Naive thymus-derived CD8-positive, alpha-beta T cell (primary cell): ENCODE data around the gene CD96. TPM values are rescaled to one million over a fixed set of nuclear protein-coding genes. Genes with fewer than 3 reads are reported as not detected.

Source experiments
- ATAC-seq, 2 donors: fragments of 150-1000 bp; cut with Tn5 transposase in 1 of 2; sonication (Bioruptor Pico), chemical (Tn5 transposase) in 1 of 2; 1 replicate in 1 of 2; 2 replicates in 1 of 2; pipeline ENCODE4 v1.10.0; 2021; ENCODE audit warnings: mild to moderate bottlenecking in 2 of 2, moderate library complexity in 2 of 2
- POLR2A ChIA-PET: fragments of 350-600 bp; sonication (Branson Sonifier 250); formaldehyde crosslinking; loops from one replicate; lab custom pipeline; 2021; ENCODE audit warnings: antibody characterized with exemption; lab: Charles Lee
- DNase-seq, 10 donors: peaks; one replicate each; pipeline versions ENCODE4 v3.0.0 to v3.0.0-alpha.2; 2020 to 2022
- H3K27ac Mint-ChIP-seq, 10 donors: one replicate each; pipeline ENCODE4 v1.8.0; 2020 to 2022; ENCODE audit warnings: mild to moderate bottlenecking in 10 of 10, mixed read lengths in 10 of 10, moderate library complexity in 4 of 10, inconsistent platforms in 1 of 10
- H3K27me3 Mint-ChIP-seq, 5 donors: one replicate each; pipeline ENCODE4 v1.8.0; 2021 to 2022; ENCODE audit warnings: mixed read lengths in 5 of 5
- H3K36me3 Mint-ChIP-seq, 3 donors: one replicate each; pipeline ENCODE4 v1.8.0; 2020 to 2022; ENCODE audit warnings: mixed read lengths in 3 of 3, mild to moderate bottlenecking in 2 of 3, inconsistent platforms in 1 of 3
- H3K4me1 Mint-ChIP-seq, 4 donors: one replicate each; pipeline ENCODE4 v1.8.0; 2021 to 2022; ENCODE audit warnings: mixed read lengths in 4 of 4
- H3K4me3 Mint-ChIP-seq, 10 donors: one replicate each; pipeline ENCODE4 v1.8.0; 2020 to 2022; ENCODE audit warnings: mild to moderate bottlenecking in 10 of 10, mixed read lengths in 10 of 10, moderate library complexity in 6 of 10, inconsistent platforms in 1 of 10
- H3K9me3 Mint-ChIP-seq, 9 donors: one replicate each; pipeline ENCODE4 v1.8.0; 2020 to 2022; ENCODE audit warnings: mixed read lengths in 9 of 9, mild to moderate bottlenecking in 3 of 9, inconsistent platforms in 1 of 9, moderate library complexity in 1 of 9
- polyA plus RNA-seq, 3 donors: library from polyadenylated mRNA; unstranded; fragments of 300-500 nt; fragmentation: Illumina TruSeq; gene quantifications; one replicate each; pipeline ENCODE4 v1.2.3, GENCODE V29; 2021
- total RNA-seq, 8 experiments: library from RNA in 2 of 8; stranded (reverse) in 2 of 8; gene quantifications; one replicate each; pipeline ENCODE4 v1.2.3 and lab custom pipeline; 2021 to 2026

CD96 gene
- total and polyA plus RNA-seq, 5 experiments from 2014 or later: 258 to 330 (median 291) TPM

DNA sequence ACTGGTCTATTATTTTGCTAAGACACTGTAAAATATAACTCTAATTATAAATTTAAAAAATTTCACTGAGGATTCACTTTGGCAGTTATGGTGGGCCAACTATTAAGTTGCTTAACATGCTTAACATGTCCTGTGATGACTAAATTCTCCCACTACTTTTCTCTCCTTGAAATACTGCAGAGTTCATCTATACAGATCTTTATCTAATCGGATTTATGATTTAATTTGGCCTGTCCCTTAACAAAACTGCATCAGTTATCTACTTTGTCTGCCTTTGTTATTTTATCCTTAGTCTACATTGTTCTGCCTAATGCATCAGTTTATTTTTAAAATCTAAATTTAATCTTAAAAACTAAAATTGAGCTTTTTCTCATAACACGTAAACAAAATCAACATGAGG, 26.4 kb downstream of the CD96 start:
- POLR2A ChIA-PET: no interaction called here
- H3K4me3 Mint-ChIP-seq: no peak overlapping the region
- H3K9me3 Mint-ChIP-seq: no peaks in the 10 kb centered on the region
- H3K36me3 Mint-ChIP-seq: peaks cover 0 to 74% (median 24%) of the 10 kb centered on the region in 3 donors
- peaks cover 44 to 82% (median 76%) of the 10 kb centered on the region in 4 donors for H3K4me1 Mint-ChIP-seq
- peak overlapping the region in 3 of 10 donors; percentile 9 to 63 (median 17) for H3K27ac Mint-ChIP-seq
- ATAC-seq (no peak), DNase-seq (no peak)
- H3K27me3 Mint-ChIP-seq: no peaks in the 10 kb centered on the region

DNA sequence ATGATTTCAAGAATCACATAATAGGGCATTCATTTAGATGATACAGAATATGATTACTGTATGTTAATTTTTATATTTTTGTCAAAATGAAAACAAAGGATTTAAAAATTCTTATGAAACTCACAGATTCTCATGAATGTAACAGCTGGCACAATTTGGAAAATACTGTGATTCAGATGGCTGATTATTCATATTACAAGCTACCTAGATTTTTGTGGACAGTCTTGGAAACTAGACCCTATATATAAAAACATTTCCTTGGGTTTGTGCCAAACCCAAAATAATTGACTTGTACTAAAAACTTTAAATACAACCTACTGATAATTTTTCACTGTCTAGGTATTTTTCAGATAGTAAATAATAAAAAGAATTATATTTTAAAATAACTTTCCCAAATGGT, 26.9 kb downstream of the CD96 start:
- Mint-ChIP-seq H3K4me3 (no peak overlapping the region), H3K27me3 (no peaks in the 10 kb centered on the region), H3K27ac (peak overlapping the region in 2 of 10 donors; percentile 9 to 61), H3K9me3 (no peaks in the 10 kb centered on the region), H3K4me1 (peaks cover 46 to 81% (median 77%) of the 10 kb centered on the region in 4 donors), H3K36me3 (peaks cover 0 to 78% (median 28%) of the 10 kb centered on the region in 3 donors)
- ATAC-seq (no peak), DNase-seq (no peak)
- POLR2A ChIA-PET: interaction anchor here (0.7 kb wide), 1 partner anchor 13 kb away, joined by 3 read pairs; no protein-coding TSS in a partner anchor

GRCh38 chr3:111570404-111571030, 28.5 kb downstream of the CD96 start:
- ATAC-seq (no peak), DNase-seq (no peak)
- peak overlapping the region in 5 of 10 donors; percentile 20 to 80 (median 69) for H3K27ac Mint-ChIP-seq
- H3K36me3 Mint-ChIP-seq: peaks cover 0 to 73% (median 30%) of the 10 kb centered on the region in 3 donors
- H3K4me1 Mint-ChIP-seq: peaks cover 40 to 70% (median 68%) of the 10 kb centered on the region in 4 donors
- H3K9me3 Mint-ChIP-seq: no peaks in the 10 kb centered on the region
- peak overlapping the region in 2 of 10 donors; percentile 33 to 41 for H3K4me3 Mint-ChIP-seq
- H3K27me3 Mint-ChIP-seq: no peaks in the 10 kb centered on the region
- POLR2A ChIA-PET: no interaction called here

- ATAC-seq (no peak), DNase-seq (no peak)
- no peak overlapping the region for H3K4me3 Mint-ChIP-seq
- peak overlapping the region in 3 of 10 donors; percentile 69 to 87 (median 80) for H3K27ac Mint-ChIP-seq
- no peaks in the 10 kb centered on the region for H3K9me3 Mint-ChIP-seq
- no peaks in the 10 kb centered on the region for H3K27me3 Mint-ChIP-seq
- H3K36me3 Mint-ChIP-seq: peaks cover 0 to 77% (median 30%) of the 10 kb centered on the region in 3 donors
- POLR2A ChIA-PET: no interaction called here
- peaks cover 38 to 71% (median 67%) of the 10 kb centered on the region in 4 donors for H3K4me1 Mint-ChIP-seq
Observed at GRCh38 chr3:111571282-111571681, 29.3 kb downstream of the CD96 start.

GRCh38 chr3:111571907-111572460, 30.0 kb downstream of the CD96 start:
- Mint-ChIP-seq H3K4me1 (peaks cover 38 to 71% (median 66%) of the 10 kb centered on the region in 4 donors), H3K27me3 (no peaks in the 10 kb centered on the region), H3K27ac (peak overlapping the region in 8 of 10 donors; percentile 1 to 87 (median 44)), H3K4me3 (peak overlapping the region in 2 of 10 donors; percentile 9 to 29), H3K9me3 (no peaks in the 10 kb centered on the region), H3K36me3 (peaks cover 0 to 76% (median 33%) of the 10 kb centered on the region in 3 donors)
- ATAC-seq: peak; percentile 68 to 93
- POLR2A ChIA-PET: no interaction called here
- DNase-seq: peak in 3 of 10 donors; percentile 9 to 17 (median 16)

DNA sequence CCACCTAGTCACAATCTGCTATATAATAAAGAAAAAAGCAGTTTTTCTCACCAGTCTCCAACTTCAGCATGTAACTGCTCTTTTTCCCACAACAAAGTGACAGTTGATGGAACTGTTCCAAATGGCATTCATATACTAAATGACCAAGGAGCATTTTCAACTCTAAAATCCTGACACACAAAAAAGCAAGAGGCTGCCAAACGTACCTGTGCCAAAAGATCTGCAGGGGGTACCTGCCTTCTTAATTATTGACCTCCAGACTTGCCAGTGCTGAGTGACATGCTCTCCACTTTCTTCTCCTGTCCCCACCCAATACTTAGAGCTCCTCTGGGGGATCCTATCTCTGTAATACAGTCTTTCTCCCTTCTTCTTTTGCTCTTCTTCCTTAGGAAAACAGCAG, 35.1 kb downstream of the CD96 start:
- peaks cover 19 to 81% (median 41%) of the 10 kb centered on the region in 3 donors for H3K36me3 Mint-ChIP-seq
- H3K27ac Mint-ChIP-seq: peak overlapping the region in 9 of 10 donors; percentile 4 to 79 (median 51)
- DNase-seq (no peak), ATAC-seq (no peak)
- H3K4me1 Mint-ChIP-seq: peaks cover 35 to 66% (median 64%) of the 10 kb centered on the region in 4 donors
- H3K4me3 Mint-ChIP-seq: no peak overlapping the region
- no peaks in the 10 kb centered on the region for H3K27me3 Mint-ChIP-seq
- H3K9me3 Mint-ChIP-seq: no peaks in the 10 kb centered on the region
- POLR2A ChIA-PET: no interaction called here

DNA sequence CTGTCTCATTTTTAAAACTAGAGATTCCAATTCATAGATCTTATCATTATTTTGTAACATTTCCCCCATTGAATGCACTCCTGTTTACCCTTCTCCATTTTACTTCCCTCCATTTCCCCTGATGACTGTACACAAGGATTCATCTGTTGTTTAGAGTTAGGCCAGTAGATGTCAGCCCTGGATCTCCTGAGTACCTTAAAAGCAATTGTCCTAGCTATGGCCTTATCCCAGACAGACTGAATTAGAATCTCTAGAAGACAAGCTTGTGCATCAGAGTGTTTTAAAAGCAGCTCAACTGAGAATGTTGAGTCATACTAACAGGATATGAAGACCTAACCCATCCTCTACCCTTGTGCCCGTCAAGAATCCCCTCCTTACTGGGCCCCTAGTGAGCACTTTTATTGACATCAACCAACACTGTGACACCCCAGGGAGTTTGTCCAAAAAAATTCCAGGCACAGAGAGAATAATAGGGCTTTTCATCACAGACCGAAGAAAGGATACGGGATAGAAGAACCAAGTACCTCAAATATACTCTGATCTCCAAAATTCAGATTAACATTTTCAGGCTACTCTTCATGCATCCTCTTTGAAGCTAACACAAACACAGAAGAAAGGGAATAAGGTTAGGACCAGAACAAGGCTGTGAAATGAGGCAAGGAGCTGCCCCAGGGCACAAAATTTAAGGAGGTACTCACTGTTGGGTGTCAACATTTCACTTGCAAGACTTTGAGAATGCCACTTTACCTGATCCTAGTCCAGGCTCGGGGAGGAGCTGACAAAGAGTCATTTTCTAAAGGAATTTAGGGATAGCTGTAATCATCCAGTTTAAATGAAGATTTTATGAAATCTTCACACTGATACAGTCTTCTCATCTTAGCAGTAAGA, 36.0 kb downstream of the CD96 start:
- ATAC-seq (peak; percentile 70 to 71), DNase-seq (no peak)
- Mint-ChIP-seq H3K9me3 (no peaks in the 10 kb centered on the region), H3K4me3 (no peak overlapping the region), H3K27me3 (no peaks in the 10 kb centered on the region), H3K27ac (peak overlapping the region; percentile 4 to 79 (median 46)), H3K36me3 (peaks cover 19 to 81% (median 46%) of the 10 kb centered on the region in 3 donors), H3K4me1 (peaks cover 33 to 65% (median 61%) of the 10 kb centered on the region in 4 donors)
- POLR2A ChIA-PET: interaction anchor here (0.6 to 2.1 kb wide), 2 partner anchors 38 to 116 kb away, joined by 3 to 4 read pairs; no protein-coding TSS in a partner anchor

DNA sequence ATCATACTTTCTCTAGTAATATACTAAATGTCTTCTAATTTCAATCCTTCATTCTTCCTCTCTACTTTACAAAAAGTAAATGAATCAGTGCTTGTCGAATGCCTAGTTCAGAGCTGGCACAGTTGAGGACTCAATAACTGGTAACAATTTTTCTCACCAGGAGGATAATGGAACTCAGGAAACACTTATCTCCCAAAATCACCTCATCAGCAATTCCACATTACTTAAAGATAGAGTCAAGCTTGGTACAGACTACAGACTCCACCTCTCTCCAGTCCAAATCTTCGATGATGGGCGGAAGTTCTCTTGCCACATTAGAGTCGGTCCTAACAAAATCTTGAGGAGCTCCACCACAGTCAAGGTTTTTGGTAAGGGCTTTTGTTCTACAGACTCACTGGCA, 36.9 kb downstream of the CD96 start:
- no peak for DNase-seq
- H3K4me3 Mint-ChIP-seq: no peak overlapping the region
- H3K9me3 Mint-ChIP-seq: no peaks in the 10 kb centered on the region
- peaks cover 28 to 61% (median 56%) of the 10 kb centered on the region in 4 donors for H3K4me1 Mint-ChIP-seq
- POLR2A ChIA-PET: interaction anchor here (2.1 kb wide), 1 partner anchor 37 kb away, joined by 4 read pairs; no protein-coding TSS in a partner anchor
- ATAC-seq: no peak
- H3K36me3 Mint-ChIP-seq: peaks cover 19 to 82% (median 46%) of the 10 kb centered on the region in 3 donors
- peak overlapping the region in 4 of 10 donors; percentile 11 to 64 (median 46) for H3K27ac Mint-ChIP-seq
- H3K27me3 Mint-ChIP-seq: no peaks in the 10 kb centered on the region

DNA sequence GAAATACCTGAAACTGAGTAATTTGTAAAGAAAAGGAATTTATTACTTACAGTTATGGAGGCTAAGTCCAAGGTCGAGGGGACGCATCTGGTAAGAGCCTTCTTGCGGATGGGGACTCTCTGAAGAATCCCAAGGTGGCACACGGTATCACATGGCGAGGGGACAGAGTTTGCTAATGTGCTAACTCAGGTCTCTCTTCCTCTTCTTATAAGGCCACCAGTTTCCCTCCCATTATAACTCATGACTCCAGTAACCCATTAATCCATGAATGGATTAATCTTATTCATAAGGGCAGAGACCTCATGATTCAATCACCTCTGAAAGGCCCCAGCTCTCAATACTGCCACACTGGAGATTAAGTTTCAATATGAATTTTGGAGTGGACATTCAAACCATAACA, 37.5 kb downstream of the CD96 start:
- POLR2A ChIA-PET: interaction anchor here (2.1 kb wide), 1 partner anchor 37 kb away, joined by 4 read pairs; no protein-coding TSS in a partner anchor
- H3K4me3 Mint-ChIP-seq: no peak overlapping the region
- H3K27me3 Mint-ChIP-seq: no peaks in the 10 kb centered on the region
- H3K36me3 Mint-ChIP-seq: peaks cover 19 to 86% (median 51%) of the 10 kb centered on the region in 3 donors
- DNase-seq (no peak), ATAC-seq (no peak)
- H3K27ac Mint-ChIP-seq: peak overlapping the region in 5 of 10 donors; percentile 16 to 64 (median 42)
- H3K4me1 Mint-ChIP-seq: peaks cover 27 to 64% (median 59%) of the 10 kb centered on the region in 4 donors
- H3K9me3 Mint-ChIP-seq: no peaks in the 10 kb centered on the region

DNA sequence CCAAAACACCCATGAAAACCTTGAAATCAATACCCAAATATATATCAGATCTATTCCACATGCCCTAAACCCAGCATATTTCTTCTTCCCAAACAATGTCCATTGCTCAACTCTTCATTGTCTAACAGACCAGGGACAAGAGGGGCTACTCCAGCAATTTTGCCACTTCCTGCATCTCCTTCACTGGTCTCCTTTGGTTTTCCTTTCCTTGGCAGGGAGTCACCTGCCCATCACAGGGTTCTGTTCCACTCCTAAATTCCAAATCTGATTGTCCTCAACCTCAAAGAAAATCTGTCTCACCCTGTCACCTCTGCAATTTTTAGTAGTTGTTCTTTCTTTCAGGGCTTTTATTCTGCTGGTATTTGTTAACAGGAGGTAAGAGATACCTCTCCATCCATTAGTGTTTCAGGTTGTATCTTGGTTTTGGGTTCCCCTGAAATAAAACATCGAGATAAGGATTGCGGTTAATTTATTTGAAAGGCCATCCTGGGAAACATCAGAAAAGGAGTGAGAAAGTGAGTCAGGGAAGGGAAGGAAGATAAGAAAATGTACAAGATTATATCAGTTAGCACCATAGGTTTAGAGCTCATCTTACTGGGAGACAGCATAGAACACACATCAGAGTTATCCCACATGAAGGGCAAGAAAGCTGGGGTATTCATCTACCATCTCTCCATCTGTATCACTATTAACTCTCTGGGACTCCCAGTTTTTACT, 39.6 kb downstream of the CD96 start:
- Mint-ChIP-seq H3K27me3 (no peaks in the 10 kb centered on the region), H3K9me3 (peaks cover 0 to 4% (median 0%) of the 10 kb centered on the region in 9 donors), H3K4me3 (no peak overlapping the region), H3K36me3 (peaks cover 28 to 98% (median 66%) of the 10 kb centered on the region in 3 donors), H3K4me1 (peaks cover 31 to 54% (median 50%) of the 10 kb centered on the region in 4 donors), H3K27ac (peak overlapping the region in 9 of 10 donors; percentile 7 to 76 (median 54))
- POLR2A ChIA-PET: no interaction called here
- DNase-seq (no peak), ATAC-seq (no peak)

DNA sequence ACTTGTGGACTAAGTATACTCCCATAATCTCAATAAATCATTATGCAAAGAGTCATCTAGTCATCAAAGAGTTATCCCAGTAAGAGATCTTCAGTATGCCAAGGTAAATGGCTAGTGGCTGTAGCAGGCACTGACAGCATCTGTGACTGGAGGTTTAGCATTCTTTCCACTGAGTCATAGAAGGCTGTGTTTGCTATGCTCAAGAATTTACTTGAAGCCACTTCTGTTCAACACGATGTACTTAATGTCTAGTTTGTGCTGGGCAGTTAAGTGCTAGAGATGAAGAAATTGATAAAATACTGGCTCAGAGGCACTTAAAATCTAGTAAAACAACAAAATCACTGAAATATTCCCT, 40.1 kb downstream of the CD96 start:
- peaks cover 32 to 98% (median 68%) of the 10 kb centered on the region in 3 donors for H3K36me3 Mint-ChIP-seq
- DNase-seq (no peak), ATAC-seq (no peak)
- no peaks in the 10 kb centered on the region for H3K27me3 Mint-ChIP-seq
- POLR2A ChIA-PET: no interaction called here
- peaks cover 0 to 7% (median 0%) of the 10 kb centered on the region in 9 donors for H3K9me3 Mint-ChIP-seq
- peaks cover 30 to 49% (median 47%) of the 10 kb centered on the region in 4 donors for H3K4me1 Mint-ChIP-seq
- H3K27ac Mint-ChIP-seq: peak overlapping the region in 7 of 10 donors; percentile 12 to 81 (median 58)
- no peak overlapping the region for H3K4me3 Mint-ChIP-seq
